B cell (primary cell): ENCODE measurements around the gene EYA3. TPM values are rescaled to one million over a fixed set of nuclear protein-coding genes. Genes with fewer than 3 reads are reported as not detected.

ENCODE experiments used
- polyA plus RNA-seq: library from polyadenylated mRNA; depleted of rRNA; stranded (reverse); fragments of >200 nt; gene quantifications from 2 replicates; pipeline ENCODE4 v1.2.3, GENCODE V29; 2012
- small RNA-seq: library from RNA; depleted of rRNA; stranded (forward); fragments of <200 nt; gene quantifications from one replicate; pipeline ENCODE3, GENCODE V24; 2012; ENCODE audit warnings: low replicate concordance, low read depth; ENCODE audit not compliant: insufficient read length
- total RNA-seq, 2 donors: library from RNA; stranded (reverse); fragments of 120-200 nt in 1 of 2; gene quantifications; 1 replicate in 1 of 2; 2 replicates in 1 of 2; pipeline versions ENCODE4 v1.2.3 to v1.2.4, GENCODE V29; 2013 to 2022

EYA3 gene
- total and polyA plus RNA-seq, 2 donors (not counting 1 experiment from before 2014, with no cell fraction given) = 14.1 to 31.3 TPM

Small RNA genes within 50 kb of the gene (small RNA-seq; reads per million reads assigned to genes)
- not detected for gene RN7SL559P

Other genes with a start within 250 kb of the EYA3 start
- gene THEMIS2, start 216.1 kb downstream of the EYA3 start, total RNA-seq = 221 and 230 TPM in 2 replicates
- gene THEMIS2, start 216.1 kb downstream of the EYA3 start, polyA plus RNA-seq = 32.2 and 72.0 TPM in 2 replicates
- 60.0 and 60.2 TPM in 2 replicates for gene RPA2, start 174.0 kb downstream of the EYA3 start, total RNA-seq
- 30.0 and 37.2 TPM in 2 replicates for gene RPA2, start 174.0 kb downstream of the EYA3 start, polyA plus RNA-seq
- not detected in 2 replicates for gene SMPDL3B, start 153.6 kb downstream of the EYA3 start, total RNA-seq
- 0.22 TPM in 1 of 2 replicates, not detected in the other for gene SMPDL3B, start 153.6 kb downstream of the EYA3 start, polyA plus RNA-seq
- gene XKR8, start 128.6 kb downstream of the EYA3 start, total RNA-seq = 8.7 and 10.1 TPM in 2 replicates
- 2.2 and 3.4 TPM in 2 replicates for gene XKR8, start 128.6 kb downstream of the EYA3 start, polyA plus RNA-seq
- gene PTAFR, start 88.1 kb upstream of the EYA3 start, total RNA-seq = 4.7 and 5.9 TPM in 2 replicates
- 1.7 and 6.2 TPM in 2 replicates for gene PTAFR, start 88.1 kb upstream of the EYA3 start, polyA plus RNA-seq
- gene DNAJC8, start 144.4 kb upstream of the EYA3 start, total RNA-seq = 74.6 and 79.0 TPM in 2 replicates
- 26.3 and 34.8 TPM in 2 replicates for gene DNAJC8, start 144.4 kb upstream of the EYA3 start, polyA plus RNA-seq
- 81.1 and 88.1 TPM in 2 replicates for gene ATP5IF1, start 147.5 kb upstream of the EYA3 start, total RNA-seq
- gene ATP5IF1, start 147.5 kb upstream of the EYA3 start, polyA plus RNA-seq = 128 and 255 TPM in 2 replicates
- 4.5 and 4.8 TPM in 2 replicates for gene SESN2, start 170.9 kb upstream of the EYA3 start, total RNA-seq
- gene SESN2, start 170.9 kb upstream of the EYA3 start, polyA plus RNA-seq = 5.4 and 9.0 TPM in 2 replicates
- 21.0 and 21.7 TPM in 2 replicates for gene MED18, start 240.4 kb upstream of the EYA3 start, total RNA-seq
- 5.4 and 8.7 TPM in 2 replicates for gene MED18, start 240.4 kb upstream of the EYA3 start, polyA plus RNA-seq